ENCODE results near the gene NSG1.
"Not testable (repeated sequence)": the region's sequence is repeated elsewhere in the genome, so short reads cannot be mapped to it uniquely, and the experiment has no call there.

The NSG1 gene

DNA sequence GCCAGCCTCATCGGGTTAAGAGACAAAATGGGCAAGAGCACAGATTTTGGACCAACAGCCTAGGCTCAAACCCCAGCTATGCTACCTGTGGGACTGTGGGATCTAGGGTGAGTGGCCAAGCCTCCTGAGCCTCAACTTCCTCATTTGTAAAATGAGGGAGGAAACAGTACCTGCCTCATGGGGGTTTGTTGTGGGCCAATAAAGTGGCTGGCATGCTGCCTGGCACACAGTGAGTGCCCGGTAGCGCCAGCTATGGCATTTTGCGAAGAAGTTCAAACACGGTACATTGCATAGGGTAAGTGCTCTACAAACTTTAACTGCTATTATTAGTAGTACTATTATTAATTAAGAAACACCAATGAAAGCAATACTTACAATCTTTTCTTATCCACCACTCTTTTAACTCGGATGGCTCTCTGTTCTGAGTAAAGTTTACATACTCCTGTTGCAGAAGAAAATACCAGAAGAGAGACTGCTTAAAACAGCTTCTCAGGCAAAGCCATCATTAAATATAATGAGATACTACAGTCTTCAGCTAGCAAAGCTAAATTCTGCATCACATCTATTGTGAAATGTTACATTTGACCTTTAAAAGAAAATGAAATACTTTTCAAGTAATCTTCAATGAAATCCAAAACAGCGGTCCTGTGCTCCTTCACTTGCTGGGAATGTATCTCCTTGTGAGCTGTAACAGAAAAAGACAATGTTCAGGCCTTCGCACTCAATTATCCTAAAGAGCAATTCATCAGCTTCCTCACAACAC lies 70.1 kb downstream of the NSG1 start:
- Histone ChIP-seq H3K27me3 (ENCODE audit: control insufficient read depth, insufficient read depth, low read length) (no peaks in the 10 kb centered on the region), H3K36me3 (ENCODE audit: insufficient read depth, low read length) (peaks cover 41% of the 10 kb centered on the region), H3K9ac (ENCODE audit: low read depth, low read length) (no peak overlapping the region), H3K4me1 (ENCODE audit: control insufficient read depth, insufficient read depth, low read length) (peaks cover 5% of the 10 kb centered on the region), H3K4me2 (ENCODE audit: low read length) (no peak overlapping the region), H3K9me3 (replicated peaks; ENCODE audit: low read length) (no peaks in the 10 kb centered on the region), H3K4me3 (ENCODE audit: low read length) (no peak overlapping the region)

DNA sequence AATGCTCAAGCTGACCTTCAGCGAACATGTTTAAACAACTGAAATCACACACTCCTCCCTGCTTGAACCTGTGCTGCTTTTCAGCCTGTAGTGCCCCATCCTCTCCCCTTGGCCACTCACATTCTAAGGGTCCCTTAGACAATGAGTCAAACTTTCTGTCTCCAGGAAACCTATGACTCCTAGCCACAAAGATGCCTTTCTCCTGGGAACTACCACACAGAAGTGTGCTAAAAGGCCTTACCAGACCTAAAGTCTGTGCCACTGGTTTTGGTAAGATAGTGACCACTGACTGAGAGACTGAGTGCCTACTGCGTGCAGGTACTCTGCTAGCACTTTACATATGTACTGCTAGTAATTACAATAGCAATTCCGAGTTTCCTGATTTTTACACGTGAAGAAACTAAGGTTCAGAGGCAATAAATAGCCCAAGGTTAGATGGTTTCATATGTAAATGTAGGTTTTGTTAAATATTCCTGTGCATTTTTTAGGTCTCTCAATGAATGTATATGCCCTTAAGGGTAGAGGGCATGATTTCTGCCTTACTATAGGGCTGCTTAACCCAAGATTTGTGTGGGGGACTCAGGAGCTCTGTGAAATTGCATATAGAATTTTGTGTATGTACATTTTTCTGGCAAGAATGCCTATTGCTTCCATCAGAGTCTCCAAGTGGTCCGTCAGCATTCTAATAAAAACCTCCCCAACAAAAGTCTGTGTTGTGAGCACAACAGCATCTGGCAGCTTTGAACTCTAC lies 71.1 kb downstream of the NSG1 start:
- H3K9ac ChIP-seq (ENCODE audit: low read depth, low read length): no peak overlapping the region
- no peaks in the 10 kb centered on the region for H3K27me3 ChIP-seq (ENCODE audit: control insufficient read depth, insufficient read depth, low read length)
- H3K4me3 ChIP-seq (ENCODE audit: low read length): no peak overlapping the region
- H3K36me3 ChIP-seq (ENCODE audit: insufficient read depth, low read length): peaks cover 34% of the 10 kb centered on the region
- peaks cover 5% of the 10 kb centered on the region for H3K4me1 ChIP-seq (ENCODE audit: control insufficient read depth, insufficient read depth, low read length)
- H3K4me2 ChIP-seq (ENCODE audit: low read length): no peak overlapping the region
- no peaks in the 10 kb centered on the region for H3K9me3 ChIP-seq (replicated peaks; ENCODE audit: low read length)

DNA sequence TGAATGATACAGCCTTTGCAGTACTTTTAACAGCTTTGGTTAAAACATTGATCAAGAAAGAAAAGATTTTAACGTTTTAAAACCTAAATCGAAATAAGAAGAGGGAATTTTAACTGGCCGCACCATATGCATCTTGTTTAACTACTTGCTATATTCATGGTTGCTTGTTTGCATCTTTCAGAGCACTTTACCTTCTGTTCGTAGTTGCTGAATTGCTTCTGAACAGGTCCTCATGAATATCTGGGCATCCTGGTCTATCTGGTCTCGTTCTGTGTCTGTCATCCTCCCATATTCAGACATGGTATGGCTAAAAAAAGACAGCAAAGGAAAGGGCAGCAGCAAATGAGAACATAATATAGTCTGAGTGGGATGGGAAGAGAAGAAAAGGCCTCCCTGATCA lies 72.3 kb downstream of the NSG1 start:
- Histone ChIP-seq H3K9me3 (replicated peaks; ENCODE audit: low read length) (no peaks in the 10 kb centered on the region), H3K36me3 (ENCODE audit: insufficient read depth, low read length) (peaks cover 30% of the 10 kb centered on the region), H3K4me2 (ENCODE audit: low read length) (no peak overlapping the region), H3K9ac (ENCODE audit: low read depth, low read length) (no peak overlapping the region), H3K4me1 (ENCODE audit: control insufficient read depth, insufficient read depth, low read length) (peaks cover 5% of the 10 kb centered on the region), H3K27me3 (ENCODE audit: control insufficient read depth, insufficient read depth, low read length) (no peaks in the 10 kb centered on the region), H3K4me3 (ENCODE audit: low read length) (no peak overlapping the region)

DNA sequence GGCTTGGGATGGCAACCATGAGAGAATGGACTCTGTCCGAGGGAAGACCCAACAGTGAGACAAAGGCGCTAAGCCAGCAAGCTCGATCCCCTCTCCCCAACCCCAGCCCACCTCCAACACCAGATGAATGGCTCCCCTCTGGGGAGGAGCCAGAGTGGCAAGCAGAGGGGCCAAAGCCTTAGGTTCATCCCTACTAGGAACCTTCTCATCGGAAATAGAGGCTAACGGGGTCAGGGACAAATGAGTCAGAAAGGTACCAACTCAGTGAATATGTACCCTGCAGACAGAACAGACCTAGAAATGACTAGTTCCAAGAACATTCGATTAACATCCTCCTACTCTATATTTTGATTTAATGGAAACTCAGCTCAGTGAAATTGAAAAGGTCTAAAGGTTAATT lies 73.9 kb downstream of the NSG1 start:
- no peaks in the 10 kb centered on the region for H3K9me3 ChIP-seq (replicated peaks; ENCODE audit: low read length)
- no peaks in the 10 kb centered on the region for H3K27me3 ChIP-seq (ENCODE audit: control insufficient read depth, insufficient read depth, low read length)
- no peak overlapping the region for H3K9ac ChIP-seq (ENCODE audit: low read depth, low read length)
- no peak overlapping the region for H3K4me3 ChIP-seq (ENCODE audit: low read length)
- H3K4me2 ChIP-seq (ENCODE audit: low read length): no peak overlapping the region
- peaks cover 26% of the 10 kb centered on the region for H3K36me3 ChIP-seq (ENCODE audit: insufficient read depth, low read length)
- peaks cover 5% of the 10 kb centered on the region for H3K4me1 ChIP-seq (ENCODE audit: control insufficient read depth, insufficient read depth, low read length)

DNA sequence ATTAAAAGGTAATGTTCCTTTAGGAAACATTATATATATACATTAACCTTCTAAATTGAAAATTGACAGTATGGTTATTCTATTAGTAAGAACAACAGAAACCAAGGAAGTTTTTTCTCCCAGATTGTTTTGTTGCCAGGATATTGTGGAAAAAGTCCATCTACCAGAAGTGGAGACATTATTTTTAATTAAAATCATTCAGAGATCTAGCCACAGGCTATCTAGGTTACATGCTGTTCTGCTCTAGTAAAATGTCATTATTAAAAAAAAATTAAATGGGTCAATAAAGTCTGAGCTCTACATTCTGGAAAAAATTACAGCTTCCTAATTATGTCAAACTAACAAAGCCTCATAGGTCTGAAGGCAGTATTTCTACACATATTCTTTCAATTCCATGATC lies 74.3 kb downstream of the NSG1 start:
- Histone ChIP-seq H3K9me3 (replicated peaks; ENCODE audit: low read length) (no peaks in the 10 kb centered on the region), H3K9ac (ENCODE audit: low read depth, low read length) (no peak overlapping the region), H3K27me3 (ENCODE audit: control insufficient read depth, insufficient read depth, low read length) (no peaks in the 10 kb centered on the region), H3K36me3 (ENCODE audit: insufficient read depth, low read length) (peaks cover 26% of the 10 kb centered on the region), H3K4me1 (ENCODE audit: control insufficient read depth, insufficient read depth, low read length) (peaks cover 5% of the 10 kb centered on the region), H3K4me2 (ENCODE audit: low read length) (no peak overlapping the region), H3K4me3 (ENCODE audit: low read length) (no peak overlapping the region)

DNA sequence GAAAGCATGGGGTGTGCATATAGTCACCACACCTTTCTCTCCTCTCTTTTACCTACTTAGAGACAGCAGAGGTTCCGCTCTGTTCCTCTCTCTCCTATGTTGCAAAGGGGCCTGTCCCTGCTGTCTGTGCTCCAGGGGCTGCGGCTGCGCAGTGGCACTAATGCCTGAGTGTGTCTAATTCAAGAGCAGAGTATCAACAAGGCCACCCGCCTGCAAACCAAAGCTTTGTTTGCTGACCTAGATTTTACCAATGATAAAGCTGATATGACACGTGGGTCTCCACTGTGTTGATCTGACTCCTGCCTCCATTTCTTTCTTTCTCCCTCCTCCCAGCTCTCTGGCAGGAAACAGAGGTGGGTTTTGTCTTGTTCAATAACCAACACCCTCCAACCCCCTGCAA lies 74.9 kb downstream of the NSG1 start:
- no peak overlapping the region for H3K4me2 ChIP-seq (ENCODE audit: low read length)
- H3K27me3 ChIP-seq (ENCODE audit: control insufficient read depth, insufficient read depth, low read length): no peaks in the 10 kb centered on the region
- peaks cover 5% of the 10 kb centered on the region for H3K4me1 ChIP-seq (ENCODE audit: control insufficient read depth, insufficient read depth, low read length)
- H3K4me3 ChIP-seq (ENCODE audit: low read length): no peak overlapping the region
- H3K9ac ChIP-seq (ENCODE audit: low read depth, low read length): no peak overlapping the region
- H3K36me3 ChIP-seq (ENCODE audit: insufficient read depth, low read length): peaks cover 25% of the 10 kb centered on the region
- H3K9me3 ChIP-seq (replicated peaks; ENCODE audit: low read length): no peaks in the 10 kb centered on the region

DNA sequence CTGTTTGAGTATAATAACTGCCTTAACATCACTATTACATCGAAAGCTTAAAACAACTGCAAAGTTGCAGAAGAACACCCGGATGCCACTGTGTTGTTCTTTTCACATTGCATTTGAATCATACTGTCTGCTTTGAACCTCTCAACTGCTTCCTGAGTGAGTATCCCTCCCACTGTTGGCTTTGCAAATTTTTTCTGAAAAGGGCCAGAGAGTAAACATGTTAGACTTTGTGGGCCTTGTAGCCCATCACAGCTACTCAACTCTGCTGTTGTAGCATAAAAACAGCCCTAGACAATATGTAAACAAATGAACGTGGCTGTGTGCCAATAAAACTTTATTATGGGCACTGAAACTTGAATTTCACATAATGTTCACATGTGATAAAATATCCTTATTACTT lies 76.1 kb downstream of the NSG1 start:
- Histone ChIP-seq H3K9me3 (replicated peaks; ENCODE audit: low read length) (no peaks in the 10 kb centered on the region), H3K27me3 (ENCODE audit: control insufficient read depth, insufficient read depth, low read length) (no peaks in the 10 kb centered on the region), H3K4me2 (ENCODE audit: low read length) (no peak overlapping the region), H3K9ac (ENCODE audit: low read depth, low read length) (no peak overlapping the region), H3K4me3 (ENCODE audit: low read length) (no peak overlapping the region), H3K4me1 (ENCODE audit: control insufficient read depth, insufficient read depth, low read length) (peaks cover 2% of the 10 kb centered on the region), H3K36me3 (ENCODE audit: insufficient read depth, low read length) (peaks cover 25% of the 10 kb centered on the region)

DNA sequence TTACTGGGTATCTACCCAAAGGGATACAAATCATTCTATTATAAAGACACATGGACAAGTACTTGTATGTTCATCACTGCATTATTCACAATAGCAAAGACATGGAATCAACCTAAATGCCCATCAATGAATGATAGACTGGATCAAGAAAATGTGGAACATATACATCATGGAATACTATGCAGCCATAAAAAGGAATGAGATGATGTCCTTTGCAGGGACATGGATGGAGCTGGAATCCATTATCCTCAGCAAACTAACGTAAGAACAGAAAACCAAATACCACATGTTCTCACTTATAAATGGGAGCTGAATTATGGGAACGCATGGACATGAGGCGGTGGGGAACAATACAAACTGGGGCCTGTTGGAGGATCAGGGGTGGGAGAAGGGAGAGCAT lies 78.3 kb downstream of the NSG1 start:
- H3K9ac ChIP-seq (ENCODE audit: low read depth, low read length); H3K9me3 ChIP-seq (replicated peaks; ENCODE audit: low read length); H3K4me2 ChIP-seq (ENCODE audit: low read length); H3K4me3 ChIP-seq (ENCODE audit: low read length); H3K27me3 ChIP-seq (ENCODE audit: control insufficient read depth, insufficient read depth, low read length); H3K4me1 ChIP-seq (ENCODE audit: control insufficient read depth, insufficient read depth, low read length): not testable (repeated sequence)
- peaks cover 40% of the 10 kb centered on the region for H3K36me3 ChIP-seq (ENCODE audit: insufficient read depth, low read length)

Data from skeletal muscle satellite cell (primary cell).